Measurements from ENCODE around the gene MSRB2. TPM values are rescaled to one million over a fixed set of nuclear protein-coding genes. Genes with fewer than 3 reads are reported as not detected.

Gene MSRB2
- total RNA-seq, 4 donors from 2014 or later = 12.5 to 19.3 (median 16.0) TPM

- Histone ChIP-seq H3K27me3 (no peaks in the 10 kb centered on the region), H3K9me3 (no peaks in the 10 kb centered on the region), H3K36me3 (no peaks in the 10 kb centered on the region), H3K4me3 (no peak overlapping the region), H3K4me1 (no peaks in the 10 kb centered on the region), H3K27ac (no peak overlapping the region)
- no peak for TF ChIP-seq POLR2A (IDR thresholded peaks at IDR 0.05)
- no peak for TF ChIP-seq CTCF (IDR thresholded peaks at IDR 0.05)
- TF ChIP-seq EP300 (IDR thresholded peaks at IDR 0.05) = no peak
- 77 to 79% methylated on average over 7 of the region's 7 CpGs for WGBS, 2 donors
- no peak for DNase-seq (ENCODE audit: low spot score in 2 of 2)
Observed at GRCh38 chr10:23151071-23151470, 55.7 kb downstream of the MSRB2 start.

GRCh38 chr10:23155169-23155568, 59.8 kb downstream of the MSRB2 start:
- Histone ChIP-seq H3K4me1 (peaks cover 0 to 6% (median 0%) of the 10 kb centered on the region in 4 donors), H3K36me3 (no peaks in the 10 kb centered on the region), H3K4me3 (no peak overlapping the region), H3K9me3 (no peaks in the 10 kb centered on the region), H3K27ac (no peak overlapping the region), H3K27me3 (peaks cover 0 to 10% of the 10 kb centered on the region in 2 donors)
- no peak for DNase-seq (ENCODE audit: low spot score in 2 of 2)
- WGBS, 2 donors = 76 to 83% methylated on average over 7 of the region's 7 CpGs
- no peak for TF ChIP-seq CTCF (IDR thresholded peaks at IDR 0.05)

- no peaks in the 10 kb centered on the region for H3K9me3 ChIP-seq
- no peak overlapping the region for H3K4me3 ChIP-seq
- DNase-seq (ENCODE audit: low spot score in 2 of 2) = no peak
- no peaks in the 10 kb centered on the region for H3K36me3 ChIP-seq
- H3K27me3 ChIP-seq = peaks cover 0 to 10% of the 10 kb centered on the region in 2 donors
- no peak for TF ChIP-seq CTCF (IDR thresholded peaks at IDR 0.05)
- TF ChIP-seq POLR2A (IDR thresholded peaks at IDR 0.05) = no peak
- no peak for TF ChIP-seq EP300 (IDR thresholded peaks at IDR 0.05)
- peaks cover 0 to 6% (median 0%) of the 10 kb centered on the region in 4 donors for H3K4me1 ChIP-seq
- 56 to 63% methylated on average over 10 of the region's 10 CpGs for WGBS, 2 donors
- no peak overlapping the region for H3K27ac ChIP-seq
Observed at GRCh38 chr10:23156447-23157150, 61.2 kb downstream of the MSRB2 start.

- Histone ChIP-seq H3K27ac (no peak overlapping the region), H3K27me3 (peaks cover 0 to 10% of the 10 kb centered on the region in 2 donors), H3K4me1 (peaks cover 0 to 6% (median 0%) of the 10 kb centered on the region in 4 donors), H3K36me3 (no peaks in the 10 kb centered on the region), H3K4me3 (no peak overlapping the region), H3K9me3 (no peaks in the 10 kb centered on the region)
- TF ChIP-seq POLR2A (IDR thresholded peaks at IDR 0.05) = no peak
- no peak for TF ChIP-seq EP300 (IDR thresholded peaks at IDR 0.05)
- no peak for TF ChIP-seq CTCF (IDR thresholded peaks at IDR 0.05)
- no peak for DNase-seq (ENCODE audit: low spot score in 2 of 2)
- 44 to 50% methylated on average over 14 of the region's 14 CpGs for WGBS, 2 donors
Observed at GRCh38 chr10:23157239-23157681, 61.9 kb downstream of the MSRB2 start.

GRCh38 chr10:23157691-23158369, 62.5 kb downstream of the MSRB2 start:
- Histone ChIP-seq H3K27me3 (peaks cover 0 to 10% of the 10 kb centered on the region in 2 donors), H3K4me3 (no peak overlapping the region), H3K27ac (no peak overlapping the region), H3K4me1 (peaks cover 0 to 6% (median 0%) of the 10 kb centered on the region in 4 donors), H3K36me3 (no peaks in the 10 kb centered on the region), H3K9me3 (no peaks in the 10 kb centered on the region)
- TF ChIP-seq CTCF (IDR thresholded peaks at IDR 0.05) (no peak), EP300 (IDR thresholded peaks at IDR 0.05) (no peak), POLR2A (IDR thresholded peaks at IDR 0.05) (no peak)
- DNase-seq (ENCODE audit: low spot score in 2 of 2) = no peak
- WGBS, 2 donors = 39% methylated on average over 10 to 12 of the region's 12 CpGs
